Left hindlimb (tissue), 1 donor: ENCODE results near the gene ARSK.

ENCODE experiments used
- DNase-seq: peaks from one replicate; pipeline ENCODE4 v3.0.0-alpha.2; 2018

The ARSK gene

GRCh38 chr5:95554647-95555548 lies at the start of gene ARSK, which contains the start of gene SKIC3:
Gene ARSK (plus strand): TSS chr5:95555101. CDS start chr5:95555279, 178 bp downstream.
Gene SKIC3 (minus strand): TSS chr5:95554977. CDS start chr5:95547150, 7,827 bp downstream.
- peak; percentile 97 for DNase-seq

- no peak for DNase-seq
Observed at GRCh38 chr5:95508550-95508949, 46.4 kb upstream of the ARSK start.

- DNase-seq = no peak
Observed at GRCh38 chr5:95511606-95512005, 43.3 kb upstream of the ARSK start.

GRCh38 chr5:95518417-95518816 lies 36.5 kb upstream of the ARSK start:
- no peak for DNase-seq

- no peak for DNase-seq
Observed at GRCh38 chr5:95519151-95519550, 35.8 kb upstream of the ARSK start.

- DNase-seq = no peak
Observed at GRCh38 chr5:95519681-95520080, 35.2 kb upstream of the ARSK start.

GRCh38 chr5:95520206-95520605 lies 34.7 kb upstream of the ARSK start:
- no peak for DNase-seq

- DNase-seq = no peak
Observed at GRCh38 chr5:95524423-95524822, 30.5 kb upstream of the ARSK start.

GRCh38 chr5:95526871-95527270 lies 28.0 kb upstream of the ARSK start:
- no peak for DNase-seq

GRCh38 chr5:95528565-95528964 lies 26.3 kb upstream of the ARSK start:
- DNase-seq = no peak

- DNase-seq = no peak
Observed at GRCh38 chr5:95530416-95530815, 24.5 kb upstream of the ARSK start.

GRCh38 chr5:95531491-95531890 lies 23.4 kb upstream of the ARSK start:
- no peak for DNase-seq

- no peak for DNase-seq
Observed at GRCh38 chr5:95532415-95532814, 22.5 kb upstream of the ARSK start.

- no peak for DNase-seq
Observed at GRCh38 chr5:95533106-95533505, 21.8 kb upstream of the ARSK start.

- DNase-seq = no peak
Observed at GRCh38 chr5:95533761-95534160, 21.1 kb upstream of the ARSK start.

GRCh38 chr5:95537501-95537900 lies 17.4 kb upstream of the ARSK start:
- no peak for DNase-seq

GRCh38 chr5:95543017-95543705 lies 11.7 kb upstream of the ARSK start:
- DNase-seq = no peak

- DNase-seq = no peak
Observed at GRCh38 chr5:95549030-95549429, 5.9 kb upstream of the ARSK start.

- no peak for DNase-seq
Observed at GRCh38 chr5:95554331-95554646, 612 bp upstream of the ARSK start.

GRCh38 chr5:95555553-95555952 lies 652 bp downstream of the ARSK start:
- no peak for DNase-seq

GRCh38 chr5:95557841-95558240 lies 2.9 kb downstream of the ARSK start:
- DNase-seq = no peak

- no peak for DNase-seq
Observed at GRCh38 chr5:95562282-95562681, 7.4 kb downstream of the ARSK start.

- no peak for DNase-seq
Observed at GRCh38 chr5:95563367-95563766, 8.5 kb downstream of the ARSK start.

GRCh38 chr5:95564450-95564849 lies 9.5 kb downstream of the ARSK start:
- no peak for DNase-seq
